Measurements from ENCODE around the gene WEE1. TPM values are rescaled to one million over a fixed set of nuclear protein-coding genes. Genes with fewer than 3 reads are reported as not detected.
A peak's percentile ranks its signal among the peaks of the same experiment; 100 is the strongest.

WEE1 gene
- total RNA-seq = 10 to 100 TPM; 31.0 to 33.1 TPM

GRCh38 chr11:9573052-9573774, at the start of gene WEE1:
TSS of gene WEE1 (plus strand) at chr11:9573670. CDS start at chr11:9573934, 264 bp downstream.
- WGBS = 1% methylated on average over 38 of the region's 73 CpGs

GRCh38 chr11:9524001-9524400, 49.5 kb upstream of the WEE1 start:
- WGBS = 93% methylated on average over 2 of the region's 2 CpGs
- Histone ChIP-seq H3K27me3 (replicated peaks; ENCODE audit: insufficient read depth) (no peaks in the 10 kb centered on the region), H3K4me3 (no peak overlapping the region), H3K36me3 (no peaks in the 10 kb centered on the region), H3K27ac (no peak overlapping the region), H3K4me1 (replicated peaks) (peaks cover 11% of the 10 kb centered on the region), H3K9me3 (no peaks in the 10 kb centered on the region)
- intact Hi-C loops (cut with DNase I) = no loop called here
- TF ChIP-seq CTCF (IDR thresholded peaks at IDR 0.05) = no peak
- no peak for TF ChIP-seq POLR2A (IDR thresholded peaks at IDR 0.05)
- TF ChIP-seq POLR2AphosphoS5 (IDR thresholded peaks at IDR 0.05) = no peak
- DNase-seq (ENCODE audit: low spot score) = no peak

More at GRCh38 chr11:9573052-9573774, at the start of gene WEE1:
- DNase-seq (ENCODE audit: low spot score) = peak; percentile 98
- peaks cover 8% of the 10 kb centered on the region for H3K4me1 ChIP-seq (replicated peaks)
- no peaks in the 10 kb centered on the region for H3K9me3 ChIP-seq
- TF ChIP-seq POLR2A (IDR thresholded peaks at IDR 0.05) = peak; percentile 92
- TF ChIP-seq POLR2AphosphoS5 (IDR thresholded peaks at IDR 0.05) = peak; percentile 92
- no peak for TF ChIP-seq CTCF (IDR thresholded peaks at IDR 0.05)
- H3K36me3 ChIP-seq = no peaks in the 10 kb centered on the region
- intact Hi-C loops (cut with DNase I) = loop anchor here (10.0 kb wide), 1 partner anchor 732 kb away; the partner anchor contains the start of gene ADM
- H3K27ac ChIP-seq = peak within 1 kb of the TSS; percentile 93 to 99
- no peaks in the 10 kb centered on the region for H3K27me3 ChIP-seq (replicated peaks; ENCODE audit: insufficient read depth)
- peak within 1 kb of the TSS; percentile 77 for H3K4me3 ChIP-seq

- Histone ChIP-seq H3K27me3 (replicated peaks; ENCODE audit: insufficient read depth) (no peaks in the 10 kb centered on the region), H3K27ac (no peak overlapping the region), H3K36me3 (no peaks in the 10 kb centered on the region), H3K9me3 (no peaks in the 10 kb centered on the region), H3K4me1 (replicated peaks) (peaks cover 22% of the 10 kb centered on the region), H3K4me3 (no peak overlapping the region)
- DNase-seq (ENCODE audit: low spot score) = no peak
- intact Hi-C loops (cut with DNase I) = loop anchor here (5.0 kb wide), 1 partner anchor 42 kb away; no protein-coding TSS in a partner anchor
- 94% methylated on average over 3 of the region's 3 CpGs for WGBS
- no peak for TF ChIP-seq POLR2AphosphoS5 (IDR thresholded peaks at IDR 0.05)
- TF ChIP-seq POLR2A (IDR thresholded peaks at IDR 0.05) = no peak
- no peak for TF ChIP-seq CTCF (IDR thresholded peaks at IDR 0.05)
Measured at GRCh38 chr11:9525116-9525515, 48.4 kb upstream of the WEE1 start.

- peak; percentile 71 for DNase-seq (ENCODE audit: low spot score)
- TF ChIP-seq CTCF (IDR thresholded peaks at IDR 0.05) (no peak), POLR2AphosphoS5 (IDR thresholded peaks at IDR 0.05) (peak; percentile 83)
- Histone ChIP-seq H3K27me3 (replicated peaks; ENCODE audit: insufficient read depth) (no peaks in the 10 kb centered on the region), H3K27ac (peak overlapping the region; percentile 70 to 72), H3K4me3 (no peak overlapping the region), H3K9me3 (no peaks in the 10 kb centered on the region), H3K4me1 (replicated peaks) (peaks cover 28% of the 10 kb centered on the region), H3K36me3 (no peaks in the 10 kb centered on the region)
- 7% methylated on average over 8 of the region's 8 CpGs for WGBS
- intact Hi-C loops (cut with DNase I) = loop anchor here (5.0 kb wide), 1 partner anchor 40 kb away; no protein-coding TSS in a partner anchor
Measured at GRCh38 chr11:9527481-9528135, 45.9 kb upstream of the WEE1 start.
